Activated CD4-positive, alpha-beta T cell treated with anti-CD3 and anti-CD28 coated beads, Interleukin-2, amount 50 U/mL, for 16 hours (primary cell): Measurements from ENCODE around the gene MRPS7.
A peak's percentile ranks its signal among the peaks of the same experiment; 100 is the strongest.

ENCODE experiments used
- DNase-seq: peaks from one replicate; pipeline ENCODE4 v3.0.0-alpha.2; 2020

The MRPS7 gene

GRCh38 chr17:75261336-75262111 lies at the start of gene MRPS7, which contains the start of gene GGA3:
MRPS7 (plus strand) TSS chr17:75261879; CDS start chr17:75261901, 22 bp downstream.
GGA3 (minus strand) TSS chr17:75261606; CDS start chr17:75261587, 19 bp downstream.
- DNase-seq: peak; percentile 96

GRCh38 chr17:75218131-75218530 lies 43.5 kb upstream of the MRPS7 start:
- DNase-seq: no peak

- no peak for DNase-seq
Observed at GRCh38 chr17:75219815-75220214, 41.9 kb upstream of the MRPS7 start.

- DNase-seq: no peak
Observed at GRCh38 chr17:75225016-75225415, 36.7 kb upstream of the MRPS7 start.

- no peak for DNase-seq
Observed at GRCh38 chr17:75227729-75228128, 34.0 kb upstream of the MRPS7 start.

GRCh38 chr17:75228305-75228704 lies 33.4 kb upstream of the MRPS7 start:
- no peak for DNase-seq

GRCh38 chr17:75228847-75229246 lies 32.8 kb upstream of the MRPS7 start:
- no peak for DNase-seq

GRCh38 chr17:75231071-75231470 lies 30.6 kb upstream of the MRPS7 start:
- DNase-seq: no peak

GRCh38 chr17:75231741-75232464 lies 29.8 kb upstream of the MRPS7 start:
- DNase-seq: no peak

GRCh38 chr17:75232786-75233185 lies 28.9 kb upstream of the MRPS7 start:
- DNase-seq: no peak

- DNase-seq: no peak
Observed at GRCh38 chr17:75237100-75238014, 24.3 kb upstream of the MRPS7 start.

- DNase-seq: no peak
Observed at GRCh38 chr17:75238020-75238580, 23.6 kb upstream of the MRPS7 start.

GRCh38 chr17:75238684-75239191 lies 22.9 kb upstream of the MRPS7 start:
- DNase-seq: peak; percentile 72

GRCh38 chr17:75239214-75239613 lies 22.5 kb upstream of the MRPS7 start:
- DNase-seq: no peak

GRCh38 chr17:75239778-75240393 lies 21.8 kb upstream of the MRPS7 start:
- no peak for DNase-seq

GRCh38 chr17:75240394-75241142 lies 21.1 kb upstream of the MRPS7 start:
- DNase-seq: peak; percentile 32

GRCh38 chr17:75241143-75241430 lies 20.6 kb upstream of the MRPS7 start:
- no peak for DNase-seq

GRCh38 chr17:75241502-75241901 lies 20.2 kb upstream of the MRPS7 start:
- DNase-seq: no peak

- DNase-seq: peak; percentile 21
Observed at GRCh38 chr17:75241996-75242460, 19.7 kb upstream of the MRPS7 start.

- DNase-seq: peak; percentile 35
Observed at GRCh38 chr17:75242461-75243042, 19.1 kb upstream of the MRPS7 start.
